Activated CD4-positive, alpha-beta T cell treated with anti-CD3 and anti-CD28 coated beads for 48 hours (primary cell): Measurements from ENCODE around the gene C1QTNF12.
"Not testable (repeated sequence)": the region's sequence is repeated elsewhere in the genome, so short reads cannot be mapped to it uniquely, and the experiment has no call there.

Source experiments
- DNase-seq: peaks from one replicate; pipeline ENCODE4 v3.0.0-alpha.2; 2020

Gene C1QTNF12

GRCh38 chr1:1197188-1197500 lies 49.4 kb downstream of the C1QTNF12 start:
- DNase-seq = no peak

- DNase-seq = peak; percentile 4
These were observed 49.9 kb downstream of the C1QTNF12 start for GRCh38 chr1:1196431-1197187.

DNA sequence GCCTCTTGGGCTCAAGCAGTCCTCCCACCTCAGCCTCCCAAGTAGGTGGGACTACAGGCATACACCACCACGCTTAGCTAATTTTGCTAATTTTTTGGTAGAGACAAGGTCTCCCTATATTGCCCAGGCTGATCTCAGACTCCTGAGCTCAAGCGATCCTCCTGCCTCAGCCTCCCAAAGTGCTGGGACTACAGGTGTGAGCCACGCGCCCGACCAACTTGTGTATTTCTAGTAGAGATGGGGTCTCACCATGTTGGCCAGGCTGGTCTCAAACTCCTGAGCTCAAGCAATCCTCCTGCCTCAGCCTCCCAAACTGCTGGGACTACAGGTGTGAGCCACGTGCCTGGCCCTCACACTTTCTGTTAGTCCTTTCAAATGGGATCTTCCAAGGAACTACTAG lies 50.8 kb downstream of the C1QTNF12 start:
- not testable (repeated sequence) for DNase-seq

GRCh38 chr1:1194723-1195122 lies 51.8 kb downstream of the C1QTNF12 start:
- DNase-seq = no peak
